LNCAP (cell line): Measurements from ENCODE around the gene KCNK6.

Experiments
- TF ChIP-seq, protein P1 (sequence below): fragments of 450-650 bp; IDR thresholded peaks from 2 replicates; pipeline ENCODE4 v1.5.1; 2017; ENCODE audit warnings: mild to moderate bottlenecking

KCNK6 gene

DNA sequence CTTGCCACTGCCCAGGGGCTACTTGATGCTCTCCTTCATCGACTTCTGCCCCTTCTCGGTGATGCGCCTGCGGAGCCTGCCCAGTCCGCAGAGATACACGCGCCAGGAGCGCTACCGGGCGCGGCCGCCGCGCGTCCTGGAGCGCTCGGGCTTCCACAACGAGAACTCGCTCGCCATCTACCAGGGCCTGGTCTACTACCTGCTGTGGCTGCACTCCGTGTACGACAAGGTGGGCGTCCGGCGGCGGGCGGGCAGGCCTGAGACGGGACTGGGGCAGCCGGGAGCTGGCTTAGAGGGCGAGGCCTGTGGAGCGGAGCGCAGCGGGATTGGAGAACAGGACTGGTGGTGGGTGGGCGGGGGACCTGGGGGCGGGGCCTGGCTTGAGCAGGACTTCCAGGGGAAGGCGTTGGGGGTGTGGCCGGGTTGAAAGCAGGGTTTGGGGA, 42.0 kb downstream of the KCNK6 start:
- TF ChIP-seq, protein P1, sequence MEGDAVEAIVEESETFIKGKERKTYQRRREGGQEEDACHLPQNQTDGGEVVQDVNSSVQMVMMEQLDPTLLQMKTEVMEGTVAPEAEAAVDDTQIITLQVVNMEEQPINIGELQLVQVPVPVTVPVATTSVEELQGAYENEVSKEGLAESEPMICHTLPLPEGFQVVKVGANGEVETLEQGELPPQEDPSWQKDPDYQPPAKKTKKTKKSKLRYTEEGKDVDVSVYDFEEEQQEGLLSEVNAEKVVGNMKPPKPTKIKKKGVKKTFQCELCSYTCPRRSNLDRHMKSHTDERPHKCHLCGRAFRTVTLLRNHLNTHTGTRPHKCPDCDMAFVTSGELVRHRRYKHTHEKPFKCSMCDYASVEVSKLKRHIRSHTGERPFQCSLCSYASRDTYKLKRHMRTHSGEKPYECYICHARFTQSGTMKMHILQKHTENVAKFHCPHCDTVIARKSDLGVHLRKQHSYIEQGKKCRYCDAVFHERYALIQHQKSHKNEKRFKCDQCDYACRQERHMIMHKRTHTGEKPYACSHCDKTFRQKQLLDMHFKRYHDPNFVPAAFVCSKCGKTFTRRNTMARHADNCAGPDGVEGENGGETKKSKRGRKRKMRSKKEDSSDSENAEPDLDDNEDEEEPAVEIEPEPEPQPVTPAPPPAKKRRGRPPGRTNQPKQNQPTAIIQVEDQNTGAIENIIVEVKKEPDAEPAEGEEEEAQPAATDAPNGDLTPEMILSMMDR, result no peak

DNA sequence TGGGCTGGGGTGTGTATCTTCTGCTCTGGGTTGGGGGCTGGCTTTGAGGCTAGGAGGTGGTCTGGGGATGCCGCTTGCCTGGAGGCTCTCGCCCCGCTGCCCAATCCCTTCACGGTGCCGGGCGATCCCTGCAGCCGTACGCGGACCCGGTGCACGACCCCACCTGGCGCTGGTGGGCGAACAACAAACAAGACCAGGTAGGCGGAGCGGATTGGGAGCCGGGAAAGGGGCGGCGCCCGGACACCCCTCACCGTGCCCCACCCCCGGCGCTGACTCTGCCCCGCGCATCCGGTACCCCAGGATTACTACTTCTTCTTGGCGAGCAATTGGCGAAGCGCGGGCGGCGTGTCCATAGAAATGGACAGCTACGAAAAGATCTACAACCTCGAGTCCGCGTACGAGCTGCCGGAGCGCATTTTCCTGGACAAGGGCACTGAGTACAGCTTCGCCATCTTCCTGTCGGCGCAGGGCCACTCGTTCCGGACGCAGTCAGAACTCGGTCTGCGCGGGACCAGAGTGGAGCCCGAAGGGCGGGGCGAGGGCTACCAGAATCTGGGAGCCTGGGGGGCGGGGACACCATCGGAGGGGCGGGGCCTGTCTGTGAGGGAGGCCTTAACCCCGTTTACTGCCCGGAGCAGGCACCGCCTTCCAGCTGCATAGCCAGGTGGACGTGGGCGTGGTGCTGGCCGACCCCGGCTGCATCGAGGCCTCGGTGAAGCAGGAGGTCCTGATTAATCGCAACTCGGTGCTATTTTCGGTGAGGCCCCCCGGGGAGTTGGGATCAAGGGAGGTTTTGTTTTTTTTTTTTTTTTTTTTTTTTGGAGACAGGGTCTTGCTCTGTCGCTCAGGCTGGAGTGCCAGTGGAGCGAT, 42.7 kb downstream of the KCNK6 start:
- TF ChIP-seq, protein P1, result no peak

- TF ChIP-seq, protein P1, result no peak
These were observed 47.4 kb downstream of the KCNK6 start for GRCh38 chr19:38367041-38367440.

DNA sequence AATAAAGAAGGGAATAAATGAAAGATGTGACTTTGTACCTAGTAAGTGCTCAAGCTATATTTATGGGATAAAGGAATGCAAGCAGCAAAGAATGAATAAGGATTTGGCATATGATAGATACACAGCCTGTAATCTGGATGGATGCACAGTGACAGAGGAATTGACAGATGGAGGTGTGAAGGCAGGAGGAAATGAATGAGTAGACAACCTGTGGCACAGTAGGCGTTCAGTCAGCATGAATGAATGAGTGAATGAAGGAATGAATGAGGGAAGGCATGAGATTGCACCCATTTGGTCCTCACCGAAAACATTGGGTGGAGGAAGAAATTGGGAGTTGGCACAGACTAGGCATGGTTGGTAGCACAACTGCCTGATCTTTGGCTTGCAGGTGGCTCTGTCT, 49.9 kb downstream of the KCNK6 start:
- TF ChIP-seq, protein P1, result no peak

DNA sequence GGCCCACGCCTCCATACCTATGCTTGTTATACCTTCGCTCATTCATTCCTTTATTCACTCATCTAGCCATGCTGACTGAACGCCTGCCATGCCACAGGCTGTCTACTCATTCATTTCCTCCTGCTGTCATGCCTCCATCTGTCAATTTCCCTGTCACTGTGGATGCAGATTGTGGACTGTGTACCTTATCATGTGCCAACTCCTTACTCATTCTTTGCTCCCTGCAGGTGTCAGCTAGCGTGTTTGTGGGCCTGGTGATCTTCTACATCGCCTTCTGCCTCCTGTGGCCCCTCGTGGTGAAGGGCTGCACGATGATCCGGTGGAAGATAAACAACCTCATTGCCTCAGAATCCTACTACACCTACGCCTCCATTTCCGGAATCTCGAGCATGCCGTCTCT, 50.7 kb downstream of the KCNK6 start:
- TF ChIP-seq, protein P1, result no peak

- TF ChIP-seq, protein P1, result no peak
These were observed 51.4 kb downstream of the KCNK6 start for GRCh38 chr19:38371081-38371480.

DNA sequence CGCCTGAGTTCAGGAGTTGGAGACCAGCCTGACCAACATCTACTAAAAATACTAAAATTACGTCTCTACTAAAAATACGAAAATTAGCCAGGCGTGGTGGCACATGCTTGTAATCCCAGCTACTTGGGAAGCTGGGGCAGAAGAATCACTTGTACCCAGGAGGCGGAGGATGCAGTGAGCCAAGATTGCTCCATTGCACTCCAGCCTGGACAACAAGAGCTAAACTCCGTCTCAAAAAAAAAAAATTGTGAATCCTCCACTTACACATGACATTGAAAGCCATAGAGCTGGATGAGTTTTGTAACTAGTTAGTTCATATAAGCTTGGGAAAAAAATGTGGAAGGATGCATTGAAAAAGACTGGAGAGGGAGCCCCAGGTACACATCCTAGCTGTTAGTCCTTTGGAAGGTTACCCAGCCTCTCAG, 54.3 kb downstream of the KCNK6 start:
- TF ChIP-seq, protein P1, result no peak
